GM21825 (cell line): ENCODE data around the gene MINDY4.

Experiments
- ATAC-seq: cut with Tn5 transposase; IDR thresholded peaks from one replicate; pipeline ENCODE4 v1.9.1; 2021; ENCODE audit warnings: mild to moderate bottlenecking, moderate library complexity; ENCODE audit not compliant: unreplicated experiment

The MINDY4 gene

GRCh38 chr7:30912021-30912730 lies 141.0 kb downstream of the MINDY4 start:
- no peak for ATAC-seq

GRCh38 chr7:30912731-30912985 lies 141.4 kb downstream of the MINDY4 start:
- ATAC-seq, result no peak

GRCh38 chr7:30912986-30913811 lies 142.0 kb downstream of the MINDY4 start:
- ATAC-seq, result no peak

- no peak for ATAC-seq
These were observed 142.8 kb downstream of the MINDY4 start for GRCh38 chr7:30913821-30914515.

GRCh38 chr7:30914596-30914995 lies 143.4 kb downstream of the MINDY4 start:
- ATAC-seq, result no peak

GRCh38 chr7:30915005-30915601 lies 143.9 kb downstream of the MINDY4 start:
- ATAC-seq, result no peak

GRCh38 chr7:30915751-30916150 lies 144.5 kb downstream of the MINDY4 start:
- no peak for ATAC-seq

- no peak for ATAC-seq
These were observed 145.0 kb downstream of the MINDY4 start for GRCh38 chr7:30916255-30916654.

- no peak for ATAC-seq
These were observed 145.6 kb downstream of the MINDY4 start for GRCh38 chr7:30916767-30917166.

- no peak for ATAC-seq
These were observed 146.1 kb downstream of the MINDY4 start for GRCh38 chr7:30917216-30917893.

GRCh38 chr7:30918676-30919075 lies 147.5 kb downstream of the MINDY4 start:
- ATAC-seq, result no peak

- no peak for ATAC-seq
These were observed 148.9 kb downstream of the MINDY4 start for GRCh38 chr7:30920021-30920583.

- ATAC-seq, result no peak
These were observed 149.6 kb downstream of the MINDY4 start for GRCh38 chr7:30920584-30921539.

GRCh38 chr7:30921540-30922401 lies 150.6 kb downstream of the MINDY4 start:
- ATAC-seq, result no peak

GRCh38 chr7:30922596-30922995 lies 151.4 kb downstream of the MINDY4 start:
- no peak for ATAC-seq

GRCh38 chr7:30923009-30923773 lies 152.0 kb downstream of the MINDY4 start:
- ATAC-seq, result no peak

GRCh38 chr7:30923774-30924413 lies 152.7 kb downstream of the MINDY4 start:
- ATAC-seq, result no peak
